GM23338 (cell line): ENCODE data around the gene SNTG2.

Experiments used
- CREB1 ChIP-seq: fragments of 250-450 bp; sonication (Bioruptor Pico); IDR thresholded peaks from 2 replicates; pipeline ENCODE4 v1.5.0; 2020; ENCODE audit warnings: low read depth, mild to moderate bottlenecking, moderate library complexity
- ETS1 ChIP-seq: IDR thresholded peaks from 2 replicates; pipeline ENCODE4 v1.6.1; 2016; ENCODE audit warnings: antibody characterized with exemption
- EZH2 ChIP-seq: fragments of 200-600 bp; sonication (generic); IDR thresholded peaks from one replicate; pipeline ENCODE4 v1.8.0; 2017; ENCODE audit warnings: antibody characterized with exemption, mild to moderate bottlenecking, low read depth; ENCODE audit not compliant: unreplicated experiment
- EZH2phosphoT487 ChIP-seq: fragments of 200-600 bp; sonication (generic); IDR thresholded peaks from one replicate; pipeline ENCODE4 v1.8.1; 2018; ENCODE audit warnings: antibody characterized with exemption; ENCODE audit not compliant: unreplicated experiment
- POLR2AphosphoS5 ChIP-seq: IDR thresholded peaks from 2 replicates; pipeline ENCODE4 v1.6.1; 2016; ENCODE audit warnings: antibody characterized with exemption, low read depth
- STAT1 ChIP-seq: IDR thresholded peaks from one replicate; pipeline ENCODE4 v1.6.1; 2016; ENCODE audit warnings: antibody characterized with exemption; ENCODE audit not compliant: unreplicated experiment
- ZNF114 ChIP-seq: fragments of 250-450 bp; sonication (Bioruptor Pico); IDR thresholded peaks from 2 replicates; pipeline ENCODE4 v1.5.0; 2020; ENCODE audit warnings: mild to moderate bottlenecking, moderate library complexity
- TF ChIP-seq, protein P1 (sequence below), 2 experiments: fragments of 200-600 bp in 1 of 2; sonication (generic) in 1 of 2; conservative IDR thresholded peaks; 2 replicates each; pipeline versions ENCODE4 v1.5.1 to v1.6.1; 2016 to 2017; ENCODE audit warnings: antibody characterized with exemption in 2 of 2, low read depth in 2 of 2, mild to moderate bottlenecking in 2 of 2, moderate library complexity in 1 of 2
- TF ChIP-seq, protein P2 (sequence below): IDR thresholded peaks from one replicate; pipeline ENCODE4 v1.6.1; 2018; ENCODE audit warnings: antibody characterized with exemption; ENCODE audit not compliant: unreplicated experiment

- TF ChIP-seq, protein P1, sequence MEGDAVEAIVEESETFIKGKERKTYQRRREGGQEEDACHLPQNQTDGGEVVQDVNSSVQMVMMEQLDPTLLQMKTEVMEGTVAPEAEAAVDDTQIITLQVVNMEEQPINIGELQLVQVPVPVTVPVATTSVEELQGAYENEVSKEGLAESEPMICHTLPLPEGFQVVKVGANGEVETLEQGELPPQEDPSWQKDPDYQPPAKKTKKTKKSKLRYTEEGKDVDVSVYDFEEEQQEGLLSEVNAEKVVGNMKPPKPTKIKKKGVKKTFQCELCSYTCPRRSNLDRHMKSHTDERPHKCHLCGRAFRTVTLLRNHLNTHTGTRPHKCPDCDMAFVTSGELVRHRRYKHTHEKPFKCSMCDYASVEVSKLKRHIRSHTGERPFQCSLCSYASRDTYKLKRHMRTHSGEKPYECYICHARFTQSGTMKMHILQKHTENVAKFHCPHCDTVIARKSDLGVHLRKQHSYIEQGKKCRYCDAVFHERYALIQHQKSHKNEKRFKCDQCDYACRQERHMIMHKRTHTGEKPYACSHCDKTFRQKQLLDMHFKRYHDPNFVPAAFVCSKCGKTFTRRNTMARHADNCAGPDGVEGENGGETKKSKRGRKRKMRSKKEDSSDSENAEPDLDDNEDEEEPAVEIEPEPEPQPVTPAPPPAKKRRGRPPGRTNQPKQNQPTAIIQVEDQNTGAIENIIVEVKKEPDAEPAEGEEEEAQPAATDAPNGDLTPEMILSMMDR (conservative IDR thresholded peaks at IDR 0.05; ENCODE audit: low read depth in 2 of 2), result no peak
- TF ChIP-seq EZH2 (no peak), POLR2AphosphoS5 (no peak), ETS1 (no peak), STAT1 (no peak), EZH2phosphoT487 (no peak), CREB1 (CRISPR knock-in tag) (no peak), ZNF114 (CRISPR knock-in tag) (no peak)
- TF ChIP-seq, protein P2, sequence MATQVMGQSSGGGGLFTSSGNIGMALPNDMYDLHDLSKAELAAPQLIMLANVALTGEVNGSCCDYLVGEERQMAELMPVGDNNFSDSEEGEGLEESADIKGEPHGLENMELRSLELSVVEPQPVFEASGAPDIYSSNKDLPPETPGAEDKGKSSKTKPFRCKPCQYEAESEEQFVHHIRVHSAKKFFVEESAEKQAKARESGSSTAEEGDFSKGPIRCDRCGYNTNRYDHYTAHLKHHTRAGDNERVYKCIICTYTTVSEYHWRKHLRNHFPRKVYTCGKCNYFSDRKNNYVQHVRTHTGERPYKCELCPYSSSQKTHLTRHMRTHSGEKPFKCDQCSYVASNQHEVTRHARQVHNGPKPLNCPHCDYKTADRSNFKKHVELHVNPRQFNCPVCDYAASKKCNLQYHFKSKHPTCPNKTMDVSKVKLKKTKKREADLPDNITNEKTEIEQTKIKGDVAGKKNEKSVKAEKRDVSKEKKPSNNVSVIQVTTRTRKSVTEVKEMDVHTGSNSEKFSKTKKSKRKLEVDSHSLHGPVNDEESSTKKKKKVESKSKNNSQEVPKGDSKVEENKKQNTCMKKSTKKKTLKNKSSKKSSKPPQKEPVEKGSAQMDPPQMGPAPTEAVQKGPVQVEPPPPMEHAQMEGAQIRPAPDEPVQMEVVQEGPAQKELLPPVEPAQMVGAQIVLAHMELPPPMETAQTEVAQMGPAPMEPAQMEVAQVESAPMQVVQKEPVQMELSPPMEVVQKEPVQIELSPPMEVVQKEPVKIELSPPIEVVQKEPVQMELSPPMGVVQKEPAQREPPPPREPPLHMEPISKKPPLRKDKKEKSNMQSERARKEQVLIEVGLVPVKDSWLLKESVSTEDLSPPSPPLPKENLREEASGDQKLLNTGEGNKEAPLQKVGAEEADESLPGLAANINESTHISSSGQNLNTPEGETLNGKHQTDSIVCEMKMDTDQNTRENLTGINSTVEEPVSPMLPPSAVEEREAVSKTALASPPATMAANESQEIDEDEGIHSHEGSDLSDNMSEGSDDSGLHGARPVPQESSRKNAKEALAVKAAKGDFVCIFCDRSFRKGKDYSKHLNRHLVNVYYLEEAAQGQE, result no peak
These were observed 74.3 kb downstream of the SNTG2 start for GRCh38 chr2:1024981-1025380.
